AG09309 (cell line): ENCODE measurements around the gene ALDH3B2.
"Not testable (repeated sequence)": the region's sequence is repeated elsewhere in the genome, so short reads cannot be mapped to it uniquely, and the experiment has no call there.

Experiments
- DNase-seq: peaks from one replicate; pipeline ENCODE4 v3.0.0-alpha.2; 2010; ENCODE audit warnings: low read depth
- H3K4me3 ChIP-seq: 2 replicates; pipeline ENCODE4 v1.5.1; 2011; ENCODE audit warnings: mild to moderate bottlenecking, low read depth, low read length, moderate library complexity; ENCODE audit not compliant: control insufficient read depth
- CTCF ChIP-seq: IDR thresholded peaks from 2 replicates; pipeline ENCODE4 v1.5.1; 2011; ENCODE audit warnings: mild to moderate bottlenecking, low read depth, low read length, inconsistent platforms; ENCODE audit not compliant: insufficient read depth, control insufficient read depth; ENCODE audit errors: missing control alignments

ALDH3B2 gene

GRCh38 chr11:67664213-67664585 is 10.2 kb downstream of the ALDH3B2 start:
- no peak for TF ChIP-seq CTCF
- no peak for DNase-seq
- H3K4me3 ChIP-seq = no peak overlapping the region

GRCh38 chr11:67663532-67664212 is 10.8 kb downstream of the ALDH3B2 start:
- DNase-seq = no peak
- H3K4me3 ChIP-seq = no peak overlapping the region
- TF ChIP-seq CTCF = no peak

GRCh38 chr11:67662835-67663531 is 11.4 kb downstream of the ALDH3B2 start:
- TF ChIP-seq CTCF = no peak
- DNase-seq = no peak
- H3K4me3 ChIP-seq = no peak overlapping the region

GRCh38 chr11:67662142-67662834 is 12.1 kb downstream of the ALDH3B2 start:
- H3K4me3 ChIP-seq = no peak overlapping the region
- DNase-seq = no peak
- no peak for TF ChIP-seq CTCF

GRCh38 chr11:67660752-67661151 is 13.7 kb downstream of the ALDH3B2 start:
- not testable (repeated sequence) for H3K4me3 ChIP-seq, DNase-seq

GRCh38 chr11:67659651-67660165 is 14.7 kb downstream of the ALDH3B2 start:
- not testable (repeated sequence) for H3K4me3 ChIP-seq, DNase-seq

GRCh38 chr11:67657300-67657699 is 17.1 kb downstream of the ALDH3B2 start:
- H3K4me3 ChIP-seq = no peak overlapping the region
- no peak for DNase-seq
- TF ChIP-seq CTCF = no peak
